H1 (cell line): Measurements from ENCODE around the gene FRRS1L. TPM values are rescaled to one million over a fixed set of nuclear protein-coding genes. Genes with fewer than 3 reads are reported as not detected.
A peak's percentile ranks its signal among the peaks of the same experiment; 100 is the strongest.

Source experiments
- CTCF ChIA-PET: fragments of 300-600 bp; sonication (Branson Sonifier 250); formaldehyde crosslinking; loops from one replicate; lab custom pipeline; 2021; ENCODE audit not compliant: partially characterized antibody; lab: Charles Lee
- POLR2A ChIA-PET: fragments of 300-600 bp; sonication (Branson Sonifier 250); formaldehyde crosslinking; loops from one replicate; lab custom pipeline; 2021; ENCODE audit warnings: inconsistent platforms; ENCODE audit not compliant: partially characterized antibody; lab: Charles Lee
- DNase-seq, 2 experiments: peaks; one replicate each; pipeline versions ENCODE4 v3.0.0 to v3.0.0-alpha.2; 2010 to 2022; ENCODE audit warnings: low spot score in 2 of 2, low read depth in 1 of 2, mixed read lengths in 1 of 2
- FAIRE-seq: peaks from 2 replicates; lab custom pipeline; 2011; peaks lifted over from hg19 to GRCh38; lab: Jason Lieb, UNC
- H2AFZ ChIP-seq: 2 replicates; pipeline ENCODE4 v1.8.1; 2012; ENCODE audit warnings: low read length, inconsistent platforms
- H2AK5ac ChIP-seq: 2 replicates; pipeline ENCODE4 v1.6.1; 2013; ENCODE audit warnings: low read depth, low read length
- H2BK120ac ChIP-seq: replicated peaks from 2 replicates; pipeline ENCODE3; 2013; ENCODE audit warnings: low read depth, low read length, inconsistent platforms
- H2BK12ac ChIP-seq: 2 replicates; pipeline ENCODE4 v1.6.1; 2013; ENCODE audit warnings: low read depth, low read length
- H2BK15ac ChIP-seq: 2 replicates; pipeline ENCODE4 v1.6.1; 2013; ENCODE audit warnings: low read length
- H2BK20ac ChIP-seq: 2 replicates; pipeline ENCODE4 v1.6.1; 2013; ENCODE audit warnings: low read length
- H2BK5ac ChIP-seq: 2 replicates; pipeline ENCODE4 v1.6.1; 2013; ENCODE audit warnings: low read depth, low read length
- H3K14ac ChIP-seq: 2 replicates; pipeline ENCODE4 v1.6.1; 2013; ENCODE audit warnings: inconsistent platforms; ENCODE audit not compliant: insufficient read length
- H3K18ac ChIP-seq: 2 replicates; pipeline ENCODE4 v1.6.1; 2013; ENCODE audit warnings: low read length; ENCODE audit errors: extremely low read depth
- H3K23ac ChIP-seq: 2 replicates; pipeline ENCODE4 v1.6.1; 2013; ENCODE audit warnings: inconsistent platforms; ENCODE audit not compliant: insufficient read length
- H3K23me2 ChIP-seq: 2 replicates; pipeline ENCODE4 v1.6.1; 2013; ENCODE audit warnings: low read depth, low read length
- H3K27ac ChIP-seq: 2 replicates; pipeline ENCODE4 v1.6.1; 2011; ENCODE audit warnings: low read depth, low read length, inconsistent platforms
- H3K27me3 ChIP-seq, 4 experiments: replicated peaks in 1 of 4; 1 replicate in 1 of 4; 2 replicates in 3 of 4; pipeline versions ENCODE4 v1.6.1 to v1.8.1; 2011 to 2013; ENCODE audit warnings: low read length in 3 of 4, mild to moderate bottlenecking in 3 of 4, inconsistent platforms in 2 of 4, mixed read lengths in 2 of 4, moderate library complexity in 1 of 4; ENCODE audit not compliant: control insufficient read depth in 3 of 4, insufficient read depth in 3 of 4; ENCODE audit errors: extremely low read depth in 1 of 4
- H3K36me3 ChIP-seq, 4 experiments: 2 replicates each; pipeline versions ENCODE4 v1.6.1 to v1.8.1; 2011 to 2013; ENCODE audit warnings: mild to moderate bottlenecking in 4 of 4, low read length in 3 of 4, moderate library complexity in 2 of 4, control low read depth in 1 of 4, inconsistent platforms in 1 of 4; ENCODE audit not compliant: insufficient read depth in 4 of 4, control insufficient read depth in 2 of 4
- H3K4ac ChIP-seq: replicated peaks from 2 replicates; pipeline ENCODE3; 2013; ENCODE audit warnings: low read length, low read depth, mixed read lengths, inconsistent platforms; ENCODE audit not compliant: insufficient read length
- H3K4me1 ChIP-seq, 4 experiments: replicated peaks in 1 of 4; 1 replicate in 1 of 4; 2 replicates in 3 of 4; pipeline versions ENCODE4 v1.6.1 to v1.8.1; 2011 to 2013; ENCODE audit warnings: low read length in 3 of 4, inconsistent platforms in 2 of 4, mixed read lengths in 1 of 4; ENCODE audit not compliant: insufficient read depth in 4 of 4, control insufficient read depth in 3 of 4
- H3K4me2 ChIP-seq, 2 experiments: 2 replicates each; pipeline versions ENCODE4 v1.6.1 to v1.8.1; 2011 to 2013; ENCODE audit warnings: low read depth in 2 of 2, low read length in 2 of 2, control low read depth in 1 of 2, inconsistent platforms in 1 of 2, mild to moderate bottlenecking in 1 of 2; ENCODE audit not compliant: insufficient read depth in 1 of 2
- H3K4me3 ChIP-seq, 4 experiments: fragments of 200-600, 300-600 bp in 1 of 4; sonication (generic), shearing (Covaris generic), sonication (Bioruptor Twin) in 1 of 4; 2 replicates each; pipeline versions ENCODE4 v1.5.1 to v1.8.1; 2011 to 2016; ENCODE audit warnings: low read length in 4 of 4, low read depth in 3 of 4, control low read depth in 2 of 4, inconsistent platforms in 2 of 4, mild to moderate bottlenecking in 2 of 4, mixed read lengths in 1 of 4, moderate library complexity in 1 of 4; ENCODE audit not compliant: insufficient read depth in 2 of 4; ENCODE audit errors: extremely low read depth in 1 of 4
- H3K56ac ChIP-seq: replicated peaks from 2 replicates; pipeline ENCODE3; 2013; ENCODE audit warnings: low read depth, mild to moderate bottlenecking, mixed read lengths, low read length, inconsistent platforms; ENCODE audit not compliant: insufficient read length
- H3K79me1 ChIP-seq: 2 replicates; pipeline ENCODE4 v1.6.1; 2013; ENCODE audit warnings: low read depth, low read length, control low read depth
- H3K79me2 ChIP-seq, 2 experiments: 2 replicates each; pipeline versions ENCODE4 v1.6.1 to v1.8.1; 2012 to 2013; ENCODE audit warnings: low read length in 2 of 2, mild to moderate bottlenecking in 2 of 2, inconsistent platforms in 1 of 2; ENCODE audit not compliant: insufficient read depth in 2 of 2, control insufficient read depth in 1 of 2
- H3K9ac ChIP-seq, 4 experiments: replicated peaks in 1 of 4; 1 replicate in 1 of 4; 2 replicates in 3 of 4; pipeline versions ENCODE4 v1.6.1 to v1.8.1; 2011 to 2013; ENCODE audit warnings: low read depth in 3 of 4, low read length in 3 of 4, control low read depth in 2 of 4, mild to moderate bottlenecking in 2 of 4, moderate library complexity in 2 of 4, inconsistent platforms in 1 of 4; ENCODE audit errors: extremely low read depth in 1 of 4
- H3K9me3 ChIP-seq, 2 experiments: 2 replicates each; pipeline versions ENCODE4 v1.6.1 to v1.8.1; 2012 to 2013; ENCODE audit warnings: mild to moderate bottlenecking in 2 of 2, moderate library complexity in 2 of 2, control low read depth in 1 of 2, inconsistent platforms in 1 of 2, low read depth in 1 of 2, low read length in 1 of 2, mixed read lengths in 1 of 2; ENCODE audit not compliant: insufficient read depth in 2 of 2
- H4K20me1 ChIP-seq, 2 experiments: replicated peaks in 1 of 2; 2 replicates each; pipeline versions ENCODE3 to v1.8.1; 2011 to 2013; ENCODE audit warnings: inconsistent platforms in 2 of 2, low read length in 2 of 2, mild to moderate bottlenecking in 1 of 2; ENCODE audit not compliant: insufficient read depth in 2 of 2, control insufficient read depth in 1 of 2
- H4K5ac ChIP-seq: 2 replicates; pipeline ENCODE4 v1.6.1; 2013; ENCODE audit warnings: low read length, low read depth, mixed read lengths, inconsistent platforms; ENCODE audit not compliant: insufficient read length
- H4K8ac ChIP-seq: 2 replicates; pipeline ENCODE4 v1.8.0; 2013; ENCODE audit warnings: mild to moderate bottlenecking, moderate library complexity, low read length, inconsistent platforms; ENCODE audit not compliant: insufficient read depth; ENCODE audit errors: extremely low read depth
- H4K91ac ChIP-seq: replicated peaks from 2 replicates; pipeline ENCODE3; 2013; ENCODE audit warnings: low read length, mixed read lengths, inconsistent platforms; ENCODE audit not compliant: insufficient read length
- CBX5 ChIP-seq: fragments of 300-800, 300-1000 bp; sonication (generic); IDR thresholded peaks from 2 replicates; pipeline ENCODE4 v1.7.1; 2016; ENCODE audit warnings: antibody characterized with exemption, low read length, low read depth
- FOSL1 ChIP-seq: IDR thresholded peaks from 2 replicates; pipeline ENCODE4 v1.6.1; 2011; ENCODE audit warnings: mild to moderate bottlenecking, low read depth, low read length, moderate library complexity; ENCODE audit not compliant: insufficient read depth
- KDM4A ChIP-seq: IDR thresholded peaks from one replicate; pipeline ENCODE4 v1.7.1; 2012; ENCODE audit warnings: low read depth, mild to moderate bottlenecking, moderate library complexity, low read length, inconsistent platforms; ENCODE audit not compliant: severe bottlenecking
- YY1 ChIP-seq: IDR thresholded peaks from 2 replicates; pipeline ENCODE4 v1.6.1; 2011; ENCODE audit warnings: low read depth, mild to moderate bottlenecking, low read length
- WGBS, 2 experiments: shearing (Covaris generic) in 1 of 2; methylation state at CpG; one replicate each; pipeline versions ENCODE4 v1.1.6 to v1.1.7; 2013 to 2015; ENCODE audit warnings: low lambda C conversion rate in 2 of 2, mixed read lengths in 2 of 2, inconsistent platforms in 1 of 2, low coverage in 1 of 2, missing lambda C conversion rate in 1 of 2; ENCODE audit not compliant: insufficient replicate concordance in 2 of 2, insufficient coverage in 1 of 2, insufficient read length in 1 of 2; ENCODE audit errors: extremely low coverage in 1 of 2, missing lambda C conversion rate in 1 of 2; 5-methylcytosine and 5-hydroxymethylcytosine counted together
- polyA plus RNA-seq, 7 experiments: library from polyadenylated mRNA; depleted of rRNA in 3 of 7; stranded (reverse) in 5 of 7; unstranded in 2 of 7; fragments of >200 nt in 5 of 7; fragments of 200-250 nt in 2 of 7; gene quantifications; 1 replicate in 5 of 7; 2 replicates in 1 of 7; 4 replicates in 1 of 7; pipeline versions ENCODE4 v1.2.1 to v1.2.3, GENCODE V29; 2011 to 2013; ENCODE audit warnings: missing spikeins in 2 of 7, mixed read lengths in 2 of 7
- total RNA-seq: library from RNA; stranded (reverse); fragmentation: NEBNext Ultra II Directional; extraction: Animal tissue kit (Norgen Biotek cat#: 25700); gene quantifications from 2 replicates; pipeline ENCODE4 v1.2.1, GENCODE V29; 2021
- TF ChIP-seq, protein P1 (sequence below), 3 experiments: IDR thresholded peaks; 1 replicate in 2 of 3; 2 replicates in 1 of 3; pipeline versions ENCODE4 v1.5.1 to v1.6.1; 2011; ENCODE audit warnings: low read length in 3 of 3, mild to moderate bottlenecking in 3 of 3, inconsistent platforms in 2 of 3, low read depth in 1 of 3, moderate library complexity in 1 of 3; ENCODE audit not compliant: insufficient read depth in 1 of 3; ENCODE audit errors: control extremely low read depth in 1 of 3

Gene FRRS1L
- total and polyA plus RNA-seq, 2 of the 8 experiments (the other 6 are each of a cell fraction or from before 2014, with no cell fraction given) = 1.0 to 2.2 TPM

DNA sequence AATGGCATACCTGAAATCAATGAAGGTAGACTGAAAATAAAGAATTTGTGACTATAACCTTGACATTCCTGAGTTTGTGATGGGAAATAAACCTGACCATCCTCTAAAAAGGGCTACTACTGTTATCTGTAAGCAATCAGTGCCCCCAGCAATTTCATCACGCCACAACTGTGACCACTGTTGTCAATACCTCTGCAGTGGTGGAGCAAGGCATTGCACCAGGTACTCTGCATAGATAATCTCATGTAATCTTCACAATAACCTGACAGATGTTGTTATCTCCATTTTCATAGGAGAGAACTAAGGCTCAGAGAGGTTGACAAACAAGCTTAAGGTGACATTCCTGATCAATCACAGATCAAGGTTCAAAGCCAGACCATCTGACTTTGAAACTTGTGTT, 38.5 kb upstream of the FRRS1L start:
- no peak overlapping the region for H3K14ac ChIP-seq
- DNase-seq = no peak
- POLR2A ChIA-PET = no interaction called here

More for the DNA sequence above, 38.5 kb upstream of the FRRS1L start:
- Histone ChIP-seq H4K20me1 (no peaks in the 10 kb centered on the region), H3K9ac (no peak overlapping the region), H2BK15ac (no peak overlapping the region), H3K4me3 (no peak overlapping the region), H3K4me2 (no peak overlapping the region), H3K4me1 (no peaks in the 10 kb centered on the region), H3K79me1 (no peaks in the 10 kb centered on the region), H2BK12ac (no peak overlapping the region), H2AK5ac (no peak overlapping the region), H3K4ac (no peak overlapping the region), H3K79me2 (no peaks in the 10 kb centered on the region), H4K8ac (no peak overlapping the region), H2BK5ac (no peak overlapping the region), H3K36me3 (no peaks in the 10 kb centered on the region), H2BK120ac (no peak overlapping the region), H3K56ac (no peak overlapping the region), H3K27me3 (no peaks in the 10 kb centered on the region), H3K27ac (no peak overlapping the region), H3K18ac (no peak overlapping the region), H4K5ac (no peak overlapping the region), H3K23ac (no peak overlapping the region), H2AFZ (no peak overlapping the region), H2BK20ac (no peak overlapping the region), H3K23me2 (no peaks in the 10 kb centered on the region), H3K9me3 (no peaks in the 10 kb centered on the region), H4K91ac (no peak overlapping the region)
- 86% methylated on average over 1 of the region's 1 CpG; no CpG with 5 or more reads in 1 of the 2 experiments for WGBS, 2 experiments
- no peak for FAIRE-seq
- CTCF ChIA-PET = interaction anchor here (0.6 to 5.2 kb wide), 17 partner anchors 9 to 372 kb away, joined by 3 to 34 read pairs (median 5); no protein-coding TSS in a partner anchor
- TF ChIP-seq CBX5 (no peak), FOSL1 (no peak), YY1 (no peak), KDM4A (no peak)
- TF ChIP-seq, protein P1, sequence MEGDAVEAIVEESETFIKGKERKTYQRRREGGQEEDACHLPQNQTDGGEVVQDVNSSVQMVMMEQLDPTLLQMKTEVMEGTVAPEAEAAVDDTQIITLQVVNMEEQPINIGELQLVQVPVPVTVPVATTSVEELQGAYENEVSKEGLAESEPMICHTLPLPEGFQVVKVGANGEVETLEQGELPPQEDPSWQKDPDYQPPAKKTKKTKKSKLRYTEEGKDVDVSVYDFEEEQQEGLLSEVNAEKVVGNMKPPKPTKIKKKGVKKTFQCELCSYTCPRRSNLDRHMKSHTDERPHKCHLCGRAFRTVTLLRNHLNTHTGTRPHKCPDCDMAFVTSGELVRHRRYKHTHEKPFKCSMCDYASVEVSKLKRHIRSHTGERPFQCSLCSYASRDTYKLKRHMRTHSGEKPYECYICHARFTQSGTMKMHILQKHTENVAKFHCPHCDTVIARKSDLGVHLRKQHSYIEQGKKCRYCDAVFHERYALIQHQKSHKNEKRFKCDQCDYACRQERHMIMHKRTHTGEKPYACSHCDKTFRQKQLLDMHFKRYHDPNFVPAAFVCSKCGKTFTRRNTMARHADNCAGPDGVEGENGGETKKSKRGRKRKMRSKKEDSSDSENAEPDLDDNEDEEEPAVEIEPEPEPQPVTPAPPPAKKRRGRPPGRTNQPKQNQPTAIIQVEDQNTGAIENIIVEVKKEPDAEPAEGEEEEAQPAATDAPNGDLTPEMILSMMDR (IDR thresholded peaks at IDR 0.05; ENCODE audit: control extremely low read depth in 1 of 3, insufficient read depth in 1 of 3, low read depth in 1 of 3, low read length in 3 of 3) = peak in 1 of 3 experiments; percentile 6; a peak in 1 of 4 replicates
